GM12874 (cell line): ENCODE results near the gene TBL1XR1.

ENCODE experiments used
- CTCF ChIP-seq: IDR thresholded peaks from 2 replicates; pipeline ENCODE4 v1.5.1; 2011; ENCODE audit warnings: low read depth, mild to moderate bottlenecking, control low read depth, low read length, moderate library complexity; ENCODE audit not compliant: insufficient read depth

Gene TBL1XR1

GRCh38 chr3:177060492-177060891 lies 136.8 kb downstream of the TBL1XR1 start:
- no peak for TF ChIP-seq CTCF

- TF ChIP-seq CTCF = no peak
These were observed 138.6 kb downstream of the TBL1XR1 start for GRCh38 chr3:177058648-177059047.

- no peak for TF ChIP-seq CTCF
These were observed 139.5 kb downstream of the TBL1XR1 start for GRCh38 chr3:177057768-177058167.

- TF ChIP-seq CTCF = no peak
These were observed 140.4 kb downstream of the TBL1XR1 start for GRCh38 chr3:177056927-177057326.

GRCh38 chr3:177055605-177056571 lies 141.4 kb downstream of the TBL1XR1 start:
- TF ChIP-seq CTCF = no peak

- TF ChIP-seq CTCF = no peak
These were observed 144.2 kb downstream of the TBL1XR1 start for GRCh38 chr3:177053107-177053506.

GRCh38 chr3:177051411-177051810 lies 145.9 kb downstream of the TBL1XR1 start:
- TF ChIP-seq CTCF = no peak
